C1 segment of cervical spinal cord (tissue), 14 donors: ENCODE measurements around the gene ITGA11.

ENCODE experiments used
- DNase-seq, 14 donors: peaks; one replicate each; lab custom pipeline; 2025; lab: John Stamatoyannopoulos, UW

Gene ITGA11

GRCh38 chr15:68292157-68292781, 139.7 kb downstream of the ITGA11 start:
- no peak for DNase-seq

GRCh38 chr15:68290715-68291114, 141.2 kb downstream of the ITGA11 start:
- DNase-seq, result no peak

- DNase-seq, result no peak
Observed at GRCh38 chr15:68289621-68290352, 142.2 kb downstream of the ITGA11 start.

DNA sequence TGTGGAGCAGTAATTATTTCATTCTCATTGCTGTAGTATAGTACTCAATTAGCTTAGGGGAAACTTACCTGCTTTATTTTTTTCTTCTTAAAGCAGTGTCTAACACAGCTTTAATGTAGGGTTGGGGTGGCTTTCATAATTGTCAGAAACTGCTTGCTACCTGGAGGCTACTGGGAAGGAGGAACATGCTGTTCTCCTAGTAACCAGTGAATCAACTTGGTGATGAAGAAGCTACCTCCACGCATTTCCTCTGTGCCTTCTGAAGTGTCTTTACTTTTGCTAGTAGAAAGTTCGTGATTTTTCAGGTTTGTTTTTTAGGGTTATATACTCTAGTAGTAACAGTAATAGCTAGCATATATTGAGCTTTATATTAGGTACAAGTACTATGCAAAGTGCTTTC, 142.9 kb downstream of the ITGA11 start:
- DNase-seq, result no peak

DNA sequence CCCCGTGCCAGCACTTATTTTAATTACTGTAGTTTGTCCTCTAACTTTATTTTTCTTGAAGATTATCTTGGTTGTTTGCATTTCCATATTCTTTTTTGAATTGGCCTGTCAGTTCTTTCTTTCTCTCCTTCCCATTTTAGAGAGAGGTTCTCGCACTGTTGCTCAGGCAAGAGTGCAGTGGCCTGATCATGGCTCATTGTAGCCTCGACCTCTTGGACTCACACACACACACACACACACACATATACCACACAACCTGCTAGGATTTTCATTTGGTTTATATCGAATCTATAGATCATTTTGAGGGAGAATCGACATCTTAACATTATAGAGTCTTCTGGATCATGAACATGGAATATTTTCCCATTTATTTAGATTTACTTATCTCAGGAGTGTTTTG, 145.7 kb downstream of the ITGA11 start:
- no peak for DNase-seq

- DNase-seq, result no peak
Observed at GRCh38 chr15:68285259-68285980, 146.5 kb downstream of the ITGA11 start.

- no peak for DNase-seq
Observed at GRCh38 chr15:68284616-68285258, 147.2 kb downstream of the ITGA11 start.

GRCh38 chr15:68283401-68283800, 148.6 kb downstream of the ITGA11 start:
- DNase-seq, result no peak

DNA sequence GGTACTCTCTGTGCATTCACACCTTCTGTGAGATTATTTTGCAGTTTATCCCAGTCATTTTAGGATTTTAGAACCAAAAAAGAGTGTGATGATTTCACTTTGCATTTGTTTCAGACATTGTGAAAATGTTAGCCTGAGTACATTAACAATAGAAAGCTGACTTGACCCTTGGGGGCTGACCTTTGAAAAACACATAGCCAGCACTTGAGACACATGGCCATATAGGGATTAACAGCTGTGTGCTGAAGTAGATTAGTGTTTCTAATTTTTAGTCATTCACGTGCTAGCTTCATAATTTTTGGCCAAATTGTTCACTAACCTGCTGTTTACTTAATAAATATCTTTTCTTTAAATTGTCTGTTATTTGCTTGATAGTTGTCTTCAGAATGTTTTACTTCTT, 151.0 kb downstream of the ITGA11 start:
- no peak for DNase-seq

DNA sequence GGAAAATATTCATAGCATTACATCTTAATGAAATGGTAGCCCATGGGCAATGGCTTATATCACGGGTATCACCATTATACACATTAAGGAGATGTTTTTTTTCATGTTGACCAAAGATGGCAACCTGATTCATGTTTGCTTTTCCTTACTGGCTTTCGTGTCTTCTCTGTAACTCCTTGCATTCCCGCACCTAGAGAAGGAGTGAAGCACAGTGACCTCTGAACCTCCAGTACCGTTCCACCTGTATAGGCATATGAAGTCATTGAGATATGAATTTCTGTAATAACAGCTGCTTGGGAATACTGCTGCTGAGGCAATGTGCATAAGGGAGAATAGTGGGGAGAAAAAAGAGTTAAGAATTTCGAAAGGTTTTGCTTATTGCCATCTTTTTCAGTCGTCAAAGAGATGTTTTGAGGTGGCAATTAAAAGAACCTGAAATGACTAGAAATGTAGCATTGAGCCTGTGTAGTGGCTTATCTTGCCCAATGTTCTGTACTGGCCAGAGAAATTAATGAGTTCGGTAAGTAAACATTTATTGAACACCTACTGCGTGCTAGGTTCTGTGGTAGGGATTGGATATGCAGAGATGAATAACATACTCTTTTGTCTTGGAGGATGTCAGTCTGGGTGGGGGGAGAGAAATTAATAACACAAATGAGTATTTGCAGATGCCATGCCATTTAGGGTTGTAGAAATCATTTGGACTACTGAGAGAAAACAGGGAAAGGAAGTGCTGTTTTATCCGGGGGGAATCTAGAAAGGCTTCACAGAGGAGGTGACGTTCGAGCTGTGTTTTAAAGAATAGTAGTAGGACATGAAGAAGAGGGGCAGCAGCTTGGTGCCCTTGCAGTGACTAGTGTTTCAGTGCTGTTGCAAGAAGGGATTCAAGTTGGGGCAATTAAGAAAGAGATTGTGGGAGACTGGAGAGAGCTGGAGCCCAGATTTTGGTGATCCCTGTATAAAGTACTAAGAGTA, 151.9 kb downstream of the ITGA11 start:
- DNase-seq, result no peak

DNA sequence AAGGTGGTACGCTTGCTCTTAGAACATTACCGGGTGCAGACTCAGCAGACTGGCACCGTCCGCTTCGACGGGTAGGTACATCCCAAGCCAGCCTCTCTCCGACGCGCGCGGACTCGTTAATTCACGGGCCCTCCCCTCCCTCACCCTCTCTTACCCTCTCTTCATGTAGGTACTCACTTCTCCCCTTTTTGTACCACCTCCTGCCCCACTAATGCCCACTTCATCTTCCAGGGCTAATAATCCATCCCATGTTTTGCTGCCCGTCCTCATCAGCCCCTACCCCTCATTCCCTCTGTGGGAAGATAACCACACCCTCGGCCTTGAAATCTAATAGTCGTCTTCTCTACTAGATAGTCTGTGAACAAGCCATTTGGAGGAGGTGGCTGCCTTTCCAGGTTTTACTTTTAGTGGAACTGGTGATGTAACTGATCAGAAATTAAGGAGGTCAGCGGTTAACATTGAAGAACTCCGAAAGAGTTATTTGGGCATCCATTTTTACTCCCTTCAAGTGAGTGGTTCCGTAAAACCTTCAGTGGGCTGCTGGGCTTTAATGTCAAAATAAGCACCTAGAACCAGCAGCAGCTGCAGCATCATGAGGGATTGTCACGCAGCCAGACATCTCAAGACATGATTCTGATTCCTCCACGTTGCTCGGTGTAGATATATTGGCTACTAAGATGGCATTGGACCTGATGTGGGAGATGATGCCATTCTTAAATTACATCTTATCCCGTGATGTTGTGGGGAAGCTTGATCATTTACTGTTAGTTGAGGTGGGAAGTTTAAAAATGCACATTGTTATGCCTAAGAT, 153.2 kb downstream of the ITGA11 start:
- no peak for DNase-seq

- no peak for DNase-seq
Observed at GRCh38 chr15:68278345-68278594, 153.7 kb downstream of the ITGA11 start.

DNA sequence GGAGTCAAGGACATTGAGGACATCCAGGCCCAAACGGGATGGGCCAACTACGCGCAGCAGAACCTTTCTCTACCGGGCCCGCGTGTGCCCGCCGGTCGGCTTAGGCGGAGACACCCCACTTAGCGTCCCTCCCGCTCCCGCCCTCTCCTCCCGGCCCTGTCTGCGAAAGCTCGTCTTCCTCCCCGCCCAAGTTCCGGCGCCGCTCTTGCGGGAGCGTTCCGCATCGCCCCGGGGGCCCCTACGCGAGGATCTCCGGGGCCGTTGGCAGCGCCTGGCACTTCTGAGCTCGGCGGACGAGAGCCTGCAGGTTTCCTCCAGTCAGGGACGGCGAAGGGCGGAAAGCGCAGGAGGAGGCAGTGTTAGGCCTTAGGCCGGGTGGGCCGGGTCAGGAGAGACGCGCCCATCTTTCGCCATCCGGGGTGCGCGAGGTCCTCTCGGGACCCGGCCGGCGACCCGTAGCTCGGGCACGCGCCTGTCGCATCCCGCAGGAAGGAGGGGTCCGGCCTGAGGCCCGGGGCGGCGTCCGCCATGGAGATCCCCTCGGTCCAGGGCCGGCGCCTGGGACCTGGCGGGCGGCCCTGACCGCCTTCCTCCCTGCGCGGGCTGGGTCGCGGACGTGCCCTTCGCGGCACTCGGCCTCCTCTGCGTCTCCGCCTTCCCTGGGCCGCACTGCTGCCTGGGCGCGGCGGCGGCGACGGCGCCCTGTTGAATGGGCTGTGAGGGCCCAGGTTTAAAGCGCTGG, 154.2 kb downstream of the ITGA11 start, which contains the start of gene FEM1B:
FEM1B (plus strand) TSS at position 143 of the 742 bp plus-strand sequence. CDS start 673 bp downstream, outside the sequence.
- peak; percentile 91 to 99 (median 96) for DNase-seq

DNA sequence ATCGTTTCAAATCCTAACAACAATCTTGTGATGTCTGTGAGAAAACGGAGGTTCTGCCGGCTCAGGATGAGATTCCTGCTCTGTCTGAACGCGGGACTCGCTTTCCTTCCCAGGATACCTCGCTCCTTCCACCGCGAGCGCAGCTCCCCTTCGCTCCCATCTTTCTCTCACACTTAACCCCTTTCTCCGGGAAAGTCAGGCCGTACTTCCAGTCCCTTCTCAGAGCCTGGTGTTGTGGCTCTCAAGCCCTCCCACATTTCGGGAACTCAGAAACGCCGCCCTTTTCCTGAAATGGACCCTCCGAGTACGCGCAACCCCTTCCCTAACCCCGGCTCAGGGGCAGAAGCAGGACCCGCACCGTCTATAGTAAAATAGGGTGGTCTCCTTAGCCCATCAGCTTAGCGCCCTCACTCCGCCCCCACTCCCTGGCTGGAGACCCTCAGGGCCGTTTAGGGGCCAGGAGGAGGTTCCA, 154.8 kb downstream of the ITGA11 start:
- peak in 3 of 14 donors; percentile 76 to 81 (median 80) for DNase-seq

- peak in 1 of 14 donors; percentile 45 for DNase-seq
Observed at GRCh38 chr15:68276668-68277067, 155.3 kb downstream of the ITGA11 start.

- DNase-seq, result no peak
Observed at GRCh38 chr15:68275165-68275746, 156.7 kb downstream of the ITGA11 start.

DNA sequence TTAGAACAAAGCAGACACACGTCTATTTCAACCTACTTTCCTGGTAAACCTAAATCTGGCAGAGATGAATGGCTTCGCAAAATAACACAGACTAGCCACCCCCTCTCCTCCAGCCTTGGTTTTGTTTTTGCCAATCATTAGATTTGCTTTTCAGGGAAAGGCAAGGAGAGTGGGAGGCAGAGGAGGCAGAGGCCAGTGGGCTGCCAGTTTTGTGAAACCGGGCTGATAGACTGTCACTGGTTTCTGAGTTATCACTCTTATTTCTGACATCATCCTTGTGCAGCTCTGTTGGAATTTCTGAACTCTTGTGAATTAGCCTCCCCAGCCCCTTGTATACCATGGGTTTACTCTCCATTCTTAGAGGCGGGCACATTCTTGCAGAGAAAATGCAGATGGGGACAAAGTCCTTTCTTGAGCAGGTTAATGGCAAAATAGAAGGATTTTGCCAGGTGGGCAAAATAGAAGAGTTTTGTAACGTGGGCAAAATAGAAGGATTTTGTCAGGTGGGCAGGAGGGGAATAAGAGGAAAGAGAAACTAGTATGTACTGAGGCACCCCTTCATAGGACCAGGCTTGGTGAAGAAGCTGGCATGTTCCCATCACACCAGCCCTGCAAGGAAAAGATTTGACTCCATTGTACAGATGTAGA, 157.6 kb downstream of the ITGA11 start:
- DNase-seq, result no peak

DNA sequence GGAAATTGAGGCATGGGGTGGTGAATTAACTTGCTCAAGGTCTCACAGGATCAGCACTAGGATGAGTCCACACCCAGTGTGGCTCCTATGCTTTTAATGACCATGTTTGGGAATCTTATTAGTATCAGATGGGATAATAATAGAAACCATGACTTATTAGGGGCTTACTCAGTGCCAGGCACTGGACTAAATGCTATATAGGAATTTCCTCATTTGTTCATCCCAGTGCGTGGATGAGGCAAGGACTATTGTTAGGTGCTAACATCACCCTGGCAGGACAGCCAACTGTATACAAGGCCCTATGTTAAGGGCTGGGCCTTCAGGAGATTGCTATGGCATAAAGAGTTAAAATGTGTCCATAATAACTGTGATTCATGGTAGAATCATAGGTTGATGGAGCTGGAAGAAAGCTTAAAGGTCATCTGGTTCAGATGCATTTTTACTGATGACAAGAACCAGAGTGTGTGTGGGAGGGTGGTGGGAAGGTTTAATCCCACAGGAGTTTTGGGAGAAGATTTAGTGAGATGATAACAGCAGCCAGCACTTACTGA, 159.2 kb downstream of the ITGA11 start:
- no peak for DNase-seq
